HTR-8/SVneo (cell line): ENCODE results near the gene CTNNA3.

Experiments used
- DNase-seq: peaks from one replicate; pipeline ENCODE4 v3.0.0; 2011; ENCODE audit warnings: low spot score, mixed read lengths; ENCODE audit not compliant: insufficient read length
- FAIRE-seq: peaks from 2 replicates; lab custom pipeline; 2011; peaks lifted over from hg19 to GRCh38; lab: Jason Lieb, UNC

Gene CTNNA3

GRCh38 chr10:67666416-67667034 lies 29.5 kb downstream of the CTNNA3 start:
- FAIRE-seq (no peak), DNase-seq (peak; percentile 32)

GRCh38 chr10:67665491-67665890 lies 30.5 kb downstream of the CTNNA3 start:
- no peak for FAIRE-seq
- DNase-seq = no peak

- DNase-seq = no peak
Observed at GRCh38 chr10:67664942-67665341, 31.1 kb downstream of the CTNNA3 start.

DNA sequence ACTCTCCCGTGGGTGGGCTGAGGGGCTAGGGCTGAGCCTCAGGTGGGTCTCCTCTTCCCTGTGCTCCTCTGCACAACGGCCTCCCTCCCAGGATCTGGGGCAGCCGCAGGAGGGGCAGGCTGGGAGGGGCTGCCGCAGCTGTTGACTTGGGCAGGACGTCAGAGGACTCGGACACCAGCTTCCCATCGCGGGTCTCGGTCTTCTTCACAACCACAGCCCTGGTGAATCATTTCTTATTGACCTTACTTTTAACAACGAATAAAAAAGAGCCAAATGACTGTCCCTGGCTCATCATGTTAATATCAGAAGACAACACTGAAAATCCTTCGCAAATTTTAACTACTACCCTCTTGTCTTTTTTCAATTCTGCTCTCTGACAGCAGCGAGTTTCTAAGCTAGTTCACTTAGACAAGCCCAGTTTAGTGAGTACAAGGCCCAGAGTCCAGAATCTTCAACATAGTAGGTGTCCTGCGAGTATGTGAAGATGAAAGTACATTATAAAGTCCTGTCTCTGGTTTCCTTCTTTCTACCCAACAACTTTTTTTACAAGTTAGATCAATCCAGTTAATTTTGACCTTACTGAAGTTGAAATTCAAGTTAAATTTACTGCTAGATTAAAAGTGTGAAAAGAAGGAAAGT lies 32.4 kb downstream of the CTNNA3 start:
- DNase-seq (no peak), FAIRE-seq (no peak)

More at GRCh38 chr10:67664942-67665341, 31.1 kb downstream of the CTNNA3 start:
- FAIRE-seq = no peak

DNA sequence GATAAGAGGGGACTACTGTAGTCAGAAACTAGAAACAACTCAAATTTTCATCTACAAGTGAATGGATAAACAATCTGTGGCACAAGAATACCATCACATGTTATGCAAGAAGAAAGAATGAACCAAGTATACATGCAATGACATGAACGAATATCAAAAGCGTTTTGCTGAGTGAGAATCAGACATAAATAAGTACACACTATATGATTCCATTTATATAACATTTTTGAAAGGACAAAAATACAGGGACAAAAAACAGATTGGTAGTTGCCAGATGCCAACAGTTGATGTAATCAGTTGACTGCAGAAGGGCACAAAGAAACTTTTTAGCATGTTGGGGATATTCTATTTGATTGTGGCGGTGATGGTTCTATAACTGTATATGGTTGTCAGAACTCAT lies 33.6 kb downstream of the CTNNA3 start:
- no peak for FAIRE-seq
- no peak for DNase-seq

GRCh38 chr10:67659497-67659896 lies 36.5 kb downstream of the CTNNA3 start:
- DNase-seq = no peak
- FAIRE-seq = no peak

GRCh38 chr10:67657775-67658174 lies 38.2 kb downstream of the CTNNA3 start:
- FAIRE-seq = no peak
- DNase-seq = no peak

- DNase-seq (no peak), FAIRE-seq (no peak)
Observed at GRCh38 chr10:67650558-67650957, 45.4 kb downstream of the CTNNA3 start.

GRCh38 chr10:67648613-67649229 lies 47.3 kb downstream of the CTNNA3 start:
- DNase-seq = no peak
- FAIRE-seq = no peak

GRCh38 chr10:67630904-67631303 lies 65.1 kb downstream of the CTNNA3 start:
- DNase-seq (no peak), FAIRE-seq (no peak)

DNA sequence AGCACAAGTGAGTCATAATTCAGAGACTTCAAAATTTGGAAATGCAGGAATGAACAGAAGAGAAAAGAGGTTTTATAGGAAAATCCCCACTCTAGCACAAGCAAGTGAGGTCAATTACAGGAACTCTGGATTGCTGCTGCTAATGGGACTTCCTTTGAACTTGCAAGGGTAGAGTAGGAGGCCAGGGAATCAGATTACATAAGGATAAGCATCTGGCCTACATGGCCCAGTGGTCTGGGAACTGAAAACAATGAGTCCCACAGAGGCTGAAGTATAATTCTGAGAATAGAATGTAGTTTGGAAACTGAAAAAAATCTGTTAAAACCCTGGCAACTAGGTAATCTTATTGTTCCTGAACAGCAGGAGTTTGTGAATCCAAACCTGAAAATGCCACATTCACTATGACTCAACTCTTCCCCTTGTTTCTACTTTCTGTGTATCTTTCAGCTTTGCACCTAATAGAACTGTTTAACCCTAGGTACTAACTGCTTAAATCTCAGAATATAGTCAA lies 66.5 kb downstream of the CTNNA3 start:
- FAIRE-seq (no peak), DNase-seq (no peak)

DNA sequence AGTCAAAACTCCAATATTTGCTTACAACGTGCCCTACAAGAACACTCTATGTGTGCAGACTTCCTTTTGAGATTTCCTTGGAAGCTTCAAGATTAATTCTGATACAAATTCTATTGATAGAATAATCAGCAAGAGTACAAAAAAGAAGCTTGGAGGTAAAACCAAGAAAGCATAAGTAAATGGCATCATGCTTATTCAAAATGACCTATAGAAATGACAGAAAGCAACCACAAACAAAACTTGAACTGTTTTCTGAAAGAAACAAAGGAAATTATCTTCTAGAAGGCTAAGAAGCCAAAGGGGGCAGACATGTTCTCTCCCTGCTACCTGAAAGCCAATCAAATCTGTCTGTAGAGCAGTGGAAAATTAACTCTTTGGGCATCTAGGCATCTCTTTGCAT lies 73.0 kb downstream of the CTNNA3 start:
- DNase-seq (no peak), FAIRE-seq (no peak)

GRCh38 chr10:67622511-67622910 lies 73.5 kb downstream of the CTNNA3 start:
- DNase-seq = no peak
- no peak for FAIRE-seq

- no peak for DNase-seq
- no peak for FAIRE-seq
Observed at GRCh38 chr10:67621834-67622233, 74.2 kb downstream of the CTNNA3 start.

DNA sequence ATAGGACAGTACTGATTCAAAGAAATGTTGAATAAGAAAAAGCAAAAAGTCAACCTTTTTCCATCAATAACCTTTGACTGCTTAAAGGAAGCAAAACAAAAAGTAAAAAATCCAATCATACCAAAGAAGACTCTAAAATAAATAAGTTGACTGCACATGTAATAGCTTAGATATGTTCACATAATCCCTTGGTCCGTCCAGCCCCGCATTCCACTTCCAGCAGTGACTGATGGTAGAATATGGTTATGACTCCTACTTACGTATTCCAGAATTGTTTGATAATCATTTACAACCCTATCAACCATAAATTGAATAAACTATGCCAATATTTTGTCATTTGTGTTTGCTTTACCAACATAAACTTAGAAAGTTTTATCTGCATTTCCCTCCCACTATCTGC lies 77.9 kb downstream of the CTNNA3 start:
- DNase-seq (peak; percentile 39), FAIRE-seq (no peak)

DNA sequence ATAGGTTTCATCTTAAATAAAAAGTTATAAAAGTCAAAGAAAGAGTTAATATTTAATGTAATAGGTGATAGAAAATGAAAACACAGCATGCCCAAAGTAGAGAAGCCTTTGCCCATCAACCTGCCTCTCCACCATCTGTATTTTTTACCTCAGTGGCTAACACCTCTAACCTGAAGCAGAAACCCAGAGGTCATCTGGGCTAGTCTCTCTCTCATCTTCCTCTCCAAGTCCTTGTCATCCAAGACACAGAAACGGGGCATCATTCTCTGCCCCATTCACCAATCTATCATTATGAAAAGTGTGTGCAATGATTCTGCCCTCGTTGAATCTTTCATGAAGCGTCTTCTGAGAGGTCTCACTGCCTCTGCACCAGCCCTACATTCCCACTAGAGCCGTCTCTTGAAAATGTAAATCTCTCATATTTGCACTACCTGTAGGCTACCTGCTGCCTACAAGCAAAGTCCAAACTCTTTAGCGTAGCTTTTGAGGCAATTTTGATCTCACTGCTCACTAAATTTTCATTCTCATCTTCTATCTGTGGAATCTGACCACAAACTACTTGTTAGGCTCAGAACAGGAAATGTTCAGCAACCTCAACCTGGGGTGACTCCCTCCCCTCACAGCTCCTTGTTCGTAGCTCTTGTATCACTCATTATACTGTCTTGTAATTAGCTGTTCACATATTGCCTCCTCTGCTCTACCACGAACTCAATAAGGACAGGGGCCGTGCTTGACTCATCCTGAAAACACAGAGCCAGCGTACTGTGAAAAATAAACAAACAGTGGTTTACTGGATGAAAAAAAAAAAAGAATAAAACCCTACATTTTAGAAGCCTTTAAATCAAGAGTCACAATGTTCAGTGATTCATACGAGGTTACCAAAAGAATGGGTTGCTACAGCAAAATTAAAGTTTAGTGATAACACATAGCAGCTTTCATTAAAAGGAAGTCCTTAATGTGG lies 83.1 kb downstream of the CTNNA3 start:
- no peak for FAIRE-seq
- DNase-seq = peak; percentile 32

- DNase-seq = no peak
- FAIRE-seq = no peak
Observed at GRCh38 chr10:67612176-67612575, 83.8 kb downstream of the CTNNA3 start.

- DNase-seq = no peak
- no peak for FAIRE-seq
Observed at GRCh38 chr10:67609996-67610793, 85.8 kb downstream of the CTNNA3 start.

GRCh38 chr10:67608001-67608400 lies 88.0 kb downstream of the CTNNA3 start:
- FAIRE-seq (no peak), DNase-seq (no peak)

GRCh38 chr10:67607472-67607871 lies 88.5 kb downstream of the CTNNA3 start:
- DNase-seq = no peak
- no peak for FAIRE-seq
